HG03571 (cell line): ENCODE data around the gene FYB1.

Source experiments
- ATAC-seq: cut with Tn5 transposase; IDR thresholded peaks from one replicate; pipeline ENCODE4 v1.9.1; 2021; ENCODE audit not compliant: unreplicated experiment

The FYB1 gene

GRCh38 chr5:39206630-39207321, 12.6 kb downstream of the FYB1 start:
- ATAC-seq, result no peak

GRCh38 chr5:39205550-39205949, 13.8 kb downstream of the FYB1 start:
- no peak for ATAC-seq

GRCh38 chr5:39203951-39204350, 15.4 kb downstream of the FYB1 start:
- ATAC-seq, result no peak

DNA sequence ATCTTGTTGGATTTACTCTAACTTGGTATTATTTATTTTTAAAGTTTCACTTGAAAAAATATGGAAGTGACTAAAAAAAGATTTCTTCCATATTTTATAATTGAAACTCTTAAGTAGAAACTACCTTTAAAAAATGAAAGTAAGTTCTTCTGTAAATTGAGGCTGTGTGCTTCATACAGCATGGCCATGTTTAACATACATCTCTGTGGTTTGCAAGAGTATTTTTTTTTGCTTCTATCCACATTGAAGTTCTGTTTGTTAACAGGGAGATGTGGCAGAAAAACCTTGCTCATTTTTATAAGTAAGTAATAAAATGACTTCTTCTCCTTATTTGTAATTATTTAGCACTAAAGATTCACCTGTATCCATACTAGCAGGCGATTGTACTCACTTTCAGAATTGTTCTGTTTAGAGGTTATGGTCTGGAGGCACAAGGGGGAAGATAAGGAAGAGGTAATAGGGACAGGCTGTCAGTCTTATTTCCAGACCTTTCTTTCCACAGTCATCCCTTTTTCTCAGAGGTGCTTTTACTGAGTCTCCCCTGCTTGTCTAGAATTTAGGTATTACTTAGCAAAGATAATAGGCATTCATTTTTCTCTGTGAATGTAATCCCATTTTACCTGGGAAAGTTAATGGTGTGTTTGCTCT, 16.0 kb downstream of the FYB1 start:
- ATAC-seq, result no peak

GRCh38 chr5:39202597-39203274, 16.6 kb downstream of the FYB1 start:
- no peak for ATAC-seq

GRCh38 chr5:39201781-39202596, 17.4 kb downstream of the FYB1 start:
- no peak for ATAC-seq

- ATAC-seq, result no peak
These were observed 18.1 kb downstream of the FYB1 start for GRCh38 chr5:39201160-39201780.

DNA sequence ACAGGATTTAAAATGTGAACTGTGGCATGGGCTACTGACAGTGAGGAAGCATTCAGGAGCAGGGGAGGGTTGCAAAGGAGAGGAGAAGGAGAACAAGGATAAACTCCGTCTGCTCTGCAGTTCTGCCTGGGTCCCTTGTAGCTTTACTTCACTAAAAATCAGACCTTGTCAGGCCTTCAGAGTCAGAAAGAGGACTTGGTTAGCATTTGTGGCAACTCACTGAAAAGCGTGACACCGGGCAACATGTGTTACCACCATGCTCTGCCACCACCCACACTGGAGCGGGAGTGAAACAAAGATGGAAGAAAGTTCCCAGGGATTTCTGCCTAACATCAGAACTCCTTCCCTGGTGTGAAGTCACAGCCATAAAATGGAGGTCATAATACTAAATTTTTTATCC, 19.3 kb downstream of the FYB1 start:
- no peak for ATAC-seq

DNA sequence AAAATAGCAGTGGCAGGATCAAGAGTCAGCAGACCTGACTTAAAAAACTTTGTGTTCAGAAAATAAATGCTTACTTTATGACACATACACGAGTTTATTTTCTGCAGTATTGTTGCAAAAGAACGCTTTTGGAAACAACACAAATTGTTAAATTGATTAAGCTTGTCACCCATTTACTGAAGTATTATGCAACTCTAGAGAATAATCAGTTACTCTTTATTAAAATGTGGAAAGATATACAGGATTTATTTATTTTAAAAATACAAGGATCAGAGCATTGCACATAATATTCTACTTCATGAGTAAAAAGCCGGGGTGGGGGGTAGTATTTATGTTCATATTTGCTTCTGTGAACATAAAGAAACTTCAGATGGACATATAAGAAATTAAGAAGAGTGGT, 20.0 kb downstream of the FYB1 start:
- no peak for ATAC-seq

- ATAC-seq, result no peak
These were observed 21.2 kb downstream of the FYB1 start for GRCh38 chr5:39198127-39198526.

DNA sequence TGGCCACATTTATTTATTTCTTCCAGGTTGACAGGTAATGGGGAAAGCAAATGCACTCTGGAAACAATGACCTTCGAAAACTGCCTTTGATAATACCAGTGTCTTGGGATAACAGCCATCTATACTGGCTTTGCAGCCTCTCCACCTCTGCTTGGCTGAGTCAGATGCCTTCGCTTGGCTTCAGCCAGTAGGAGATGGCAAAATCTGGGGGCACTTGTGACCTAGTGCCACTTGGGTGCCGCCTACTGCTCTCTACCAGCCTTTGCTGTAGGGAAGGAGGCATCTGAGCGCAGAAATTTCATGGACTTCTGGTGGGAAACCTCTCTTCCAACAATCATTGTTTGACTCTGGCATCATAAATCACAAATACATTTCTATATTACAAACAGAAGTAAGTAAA, 21.8 kb downstream of the FYB1 start:
- no peak for ATAC-seq

DNA sequence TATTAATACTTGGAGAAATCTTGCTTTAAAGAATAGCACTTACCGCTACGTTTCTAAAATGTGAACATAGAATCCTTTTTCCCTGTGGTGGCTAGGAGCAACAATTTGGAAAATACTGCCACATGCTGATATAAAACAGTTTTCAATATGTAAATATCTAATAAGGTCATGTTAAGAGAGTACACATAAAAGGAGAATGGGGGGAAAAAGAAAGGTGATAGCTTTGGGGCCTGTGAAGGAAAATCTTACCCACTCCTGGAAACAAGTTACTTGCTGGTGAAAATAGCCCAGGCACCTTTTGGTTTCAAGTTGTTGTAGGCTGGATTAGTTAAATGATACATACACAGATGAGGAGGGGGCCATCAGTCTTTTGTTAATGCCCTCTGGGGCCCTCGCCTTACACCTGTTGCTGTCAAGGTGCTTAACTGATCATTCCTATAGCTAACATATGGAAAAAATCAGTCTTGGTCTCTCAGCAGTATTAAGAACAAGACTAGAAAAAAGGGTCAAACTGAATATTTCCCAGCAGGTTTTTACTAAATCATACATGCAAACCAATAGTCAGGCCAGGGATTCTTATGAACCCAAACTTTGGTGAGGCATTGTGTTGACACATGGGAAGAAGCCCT, 24.1 kb downstream of the FYB1 start:
- ATAC-seq, result no peak

DNA sequence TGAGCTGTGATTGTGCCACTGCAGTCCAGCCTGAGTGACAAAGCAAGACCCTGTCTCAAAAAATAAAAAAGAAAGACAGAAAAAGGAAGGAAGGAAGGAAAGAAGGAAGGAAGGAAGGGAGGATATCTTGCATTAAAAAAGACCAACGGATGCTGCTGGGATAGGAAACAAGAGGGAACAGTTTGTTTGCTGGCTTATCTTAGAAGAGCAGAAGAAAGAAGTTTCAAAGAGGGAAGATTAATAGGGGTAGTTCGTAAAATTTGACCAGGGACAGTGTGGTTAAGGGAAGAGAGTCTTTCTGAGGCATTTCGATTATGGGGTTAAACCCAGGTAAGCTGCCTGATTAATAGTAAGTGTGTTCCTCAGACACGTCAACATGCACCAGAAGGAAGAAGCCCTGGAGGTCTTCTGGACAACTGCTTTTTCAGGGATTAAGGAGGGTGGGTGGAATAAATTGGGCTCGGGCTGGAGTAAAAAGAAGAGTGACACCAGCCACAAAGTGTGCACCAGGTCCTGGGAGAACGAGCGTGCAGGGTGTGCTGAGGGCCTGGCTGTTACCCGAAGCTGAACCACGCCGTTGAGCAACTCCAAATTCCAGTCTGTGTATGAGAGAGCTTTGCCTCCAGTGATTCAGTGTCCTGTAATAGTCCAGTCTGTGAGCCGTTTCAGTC, 24.8 kb downstream of the FYB1 start:
- no peak for ATAC-seq

- no peak for ATAC-seq
These were observed 25.6 kb downstream of the FYB1 start for GRCh38 chr5:39193553-39194465.

DNA sequence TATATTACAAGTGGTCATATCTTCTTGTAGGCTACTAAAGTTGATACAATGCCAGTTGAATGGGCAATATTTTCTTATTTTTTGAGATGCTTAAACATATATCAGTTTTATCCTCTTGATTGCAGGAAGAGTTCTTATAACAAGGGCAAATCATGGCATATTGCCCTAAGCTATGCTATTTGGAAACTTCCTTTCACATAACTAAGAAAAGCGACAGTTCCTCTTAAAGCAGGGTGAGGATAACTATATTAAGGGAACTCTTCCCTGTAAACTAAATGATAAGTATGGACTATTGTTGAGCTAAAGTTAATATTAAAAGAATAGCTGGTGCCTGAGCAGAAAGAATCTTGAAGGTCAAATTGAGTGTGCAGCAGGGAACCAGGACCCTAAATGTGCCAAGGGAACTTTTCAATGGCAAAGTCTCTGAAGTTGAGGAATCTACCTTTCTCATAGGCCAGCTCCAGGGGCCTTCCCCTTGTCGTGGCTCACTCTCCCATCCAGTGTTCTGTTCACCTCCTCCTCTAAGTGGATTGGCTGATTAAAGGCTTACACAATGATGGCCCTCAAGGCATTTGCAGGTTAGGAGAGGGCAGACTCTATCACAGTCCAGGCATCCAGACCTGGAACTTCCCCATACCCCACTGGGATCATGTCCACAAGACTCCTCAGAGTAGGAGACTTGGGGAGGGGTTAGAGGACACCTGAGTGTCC, 26.8 kb downstream of the FYB1 start:
- no peak for ATAC-seq

- ATAC-seq, result no peak
These were observed 28.1 kb downstream of the FYB1 start for GRCh38 chr5:39191216-39191615.

GRCh38 chr5:39190311-39191102, 28.9 kb downstream of the FYB1 start:
- no peak for ATAC-seq
